Measurements from ENCODE around the gene SCN7A.
A peak's percentile ranks its signal among the peaks of the same experiment; 100 is the strongest.
"Not testable (repeated sequence)": the region's sequence is repeated elsewhere in the genome, so short reads cannot be mapped to it uniquely, and the experiment has no call there.

SCN7A gene

GRCh38 chr2:166494140-166494624 lies at the start of gene SCN7A:
TSS of gene SCN7A (minus strand) at chr2:166494249. CDS start at chr2:166477696, 16,553 bp downstream.
- peak; percentile 51 for DNase-seq (ENCODE audit: low read depth, low spot score)

GRCh38 chr2:166539340-166540162 lies 45.5 kb upstream of the SCN7A start:
- DNase-seq (ENCODE audit: low read depth, low spot score), result peak; percentile 83

- DNase-seq (ENCODE audit: low read depth, low spot score), result no peak
Measured at GRCh38 chr2:166536111-166536510, 42.1 kb upstream of the SCN7A start.

GRCh38 chr2:166521155-166521554 lies 27.1 kb upstream of the SCN7A start:
- DNase-seq (ENCODE audit: low read depth, low spot score), result no peak

- DNase-seq (ENCODE audit: low read depth, low spot score), result no peak
Measured at GRCh38 chr2:166520604-166521003, 26.6 kb upstream of the SCN7A start.

- DNase-seq (ENCODE audit: low read depth, low spot score), result no peak
Measured at GRCh38 chr2:166519391-166519962, 25.4 kb upstream of the SCN7A start.

GRCh38 chr2:166518634-166519390 lies 24.8 kb upstream of the SCN7A start:
- no peak for DNase-seq (ENCODE audit: low read depth, low spot score)

GRCh38 chr2:166517533-166518061 lies 23.5 kb upstream of the SCN7A start:
- no peak for DNase-seq (ENCODE audit: low read depth, low spot score)

- peak; percentile 47 for DNase-seq (ENCODE audit: low read depth, low spot score)
Measured at GRCh38 chr2:166516712-166517303, 22.8 kb upstream of the SCN7A start.

GRCh38 chr2:166513952-166514351 lies 19.9 kb upstream of the SCN7A start:
- no peak for DNase-seq (ENCODE audit: low read depth, low spot score)

GRCh38 chr2:166499281-166499680 lies 5.2 kb upstream of the SCN7A start:
- no peak for DNase-seq (ENCODE audit: low read depth, low spot score)

GRCh38 chr2:166491461-166491860 lies 2.6 kb downstream of the SCN7A start:
- no peak for DNase-seq (ENCODE audit: low read depth, low spot score)

- DNase-seq (ENCODE audit: low read depth, low spot score), result no peak
Measured at GRCh38 chr2:166487171-166487570, 6.9 kb downstream of the SCN7A start.

- peak; percentile 29 for DNase-seq (ENCODE audit: low read depth, low spot score)
Measured at GRCh38 chr2:166485558-166486178, 8.4 kb downstream of the SCN7A start.

GRCh38 chr2:166472332-166472731 lies 21.7 kb downstream of the SCN7A start:
- DNase-seq (ENCODE audit: low read depth, low spot score), result no peak

GRCh38 chr2:166468124-166469024 lies 25.7 kb downstream of the SCN7A start:
- no peak for DNase-seq (ENCODE audit: low read depth, low spot score)

GRCh38 chr2:166464187-166464586 lies 29.9 kb downstream of the SCN7A start:
- peak; percentile 26 for DNase-seq (ENCODE audit: low read depth, low spot score)

GRCh38 chr2:166463640-166464039 lies 30.4 kb downstream of the SCN7A start:
- no peak for DNase-seq (ENCODE audit: low read depth, low spot score)

GRCh38 chr2:166458674-166459073 lies 35.4 kb downstream of the SCN7A start:
- DNase-seq (ENCODE audit: low read depth, low spot score), result no peak

- DNase-seq (ENCODE audit: low read depth, low spot score), result not testable (repeated sequence)
Measured at GRCh38 chr2:166455823-166456222, 38.2 kb downstream of the SCN7A start.
